Brain microvascular endothelial cell (primary cell): Measurements from ENCODE around the gene CCL2.

Source experiments
- DNase-seq: peaks from one replicate; pipeline ENCODE4 v3.0.0-alpha.2; 2020
- H3K27ac ChIP-seq: fragments of 250-450 bp; sonication (Bioruptor Pico); 2 replicates; pipeline ENCODE4 v1.5.1; 2020; ENCODE audit warnings: mild to moderate bottlenecking, moderate library complexity
- H3K27me3 ChIP-seq: fragments of 250-450 bp; sonication (Bioruptor Pico); replicated peaks from 2 replicates; pipeline ENCODE4 v1.5.1; 2020; ENCODE audit warnings: mild to moderate bottlenecking
- H3K36me3 ChIP-seq: fragments of 250-450 bp; sonication (Bioruptor Pico); replicated peaks from 2 replicates; pipeline ENCODE4 v1.5.1; 2020; ENCODE audit warnings: mild to moderate bottlenecking
- H3K4me3 ChIP-seq: 2 replicates; pipeline ENCODE4 v1.5.1; 2011; ENCODE audit warnings: low read depth, mild to moderate bottlenecking, control low read depth, low read length, moderate library complexity
- CTCF ChIP-seq: IDR thresholded peaks from 2 replicates; pipeline ENCODE4 v1.5.1; 2011; ENCODE audit warnings: low read depth, mild to moderate bottlenecking, moderate library complexity, low read length, control low read depth, inconsistent platforms; ENCODE audit errors: missing control alignments
- in situ Hi-C: cut with HindIII; loops from 2 replicates; pipeline ENCODE4 v1.10.0; 2017; ENCODE audit warnings: low sequenced_read_pairs, low pct_ligation_motif_present

The CCL2 gene

GRCh38 chr17:34254651-34255380 is at the start of gene CCL2:
TSS of gene CCL2 (plus strand) at chr17:34255285. CDS start at chr17:34255350, 65 bp downstream.
- no peaks in the 10 kb centered on the region for H3K27me3 ChIP-seq
- in situ Hi-C loops, result no loop called here
- no peak for TF ChIP-seq CTCF
- H3K4me3 ChIP-seq, result peak within 1 kb of the TSS; percentile 49
- peak within 1 kb of the TSS; percentile 79 for H3K27ac ChIP-seq
- DNase-seq, result peak; percentile 53
- H3K36me3 ChIP-seq, result no peaks in the 10 kb centered on the region

- Histone ChIP-seq H3K36me3 (no peaks in the 10 kb centered on the region), H3K4me3 (no peak overlapping the region), H3K27me3 (no peaks in the 10 kb centered on the region), H3K27ac (no peak overlapping the region)
- in situ Hi-C loops, result no loop called here
- TF ChIP-seq CTCF, result no peak
- DNase-seq, result no peak
Observed at GRCh38 chr17:34205401-34205800, 49.7 kb upstream of the CCL2 start.

- Histone ChIP-seq H3K4me3 (no peak overlapping the region), H3K36me3 (no peaks in the 10 kb centered on the region), H3K27me3 (no peaks in the 10 kb centered on the region), H3K27ac (no peak overlapping the region)
- in situ Hi-C loops, result no loop called here
- DNase-seq, result no peak
- no peak for TF ChIP-seq CTCF
Observed at GRCh38 chr17:34206569-34206968, 48.5 kb upstream of the CCL2 start.

- Histone ChIP-seq H3K36me3 (no peaks in the 10 kb centered on the region), H3K4me3 (no peak overlapping the region), H3K27me3 (no peaks in the 10 kb centered on the region), H3K27ac (no peak overlapping the region)
- in situ Hi-C loops, result no loop called here
- TF ChIP-seq CTCF, result no peak
- DNase-seq, result no peak
Observed at GRCh38 chr17:34207572-34207971, 47.5 kb upstream of the CCL2 start.

GRCh38 chr17:34218748-34219147 is 36.3 kb upstream of the CCL2 start:
- Histone ChIP-seq H3K27me3 (no peaks in the 10 kb centered on the region), H3K36me3 (no peaks in the 10 kb centered on the region), H3K4me3 (no peak overlapping the region), H3K27ac (no peak overlapping the region)
- no peak for DNase-seq
- TF ChIP-seq CTCF, result no peak
- in situ Hi-C loops, result no loop called here

GRCh38 chr17:34219405-34219804 is 35.7 kb upstream of the CCL2 start:
- in situ Hi-C loops, result no loop called here
- H3K27ac ChIP-seq, result no peak overlapping the region
- no peak for DNase-seq
- no peaks in the 10 kb centered on the region for H3K36me3 ChIP-seq
- H3K27me3 ChIP-seq, result no peaks in the 10 kb centered on the region
- H3K4me3 ChIP-seq, result no peak overlapping the region
- no peak for TF ChIP-seq CTCF
